GM23248 (cell line): ENCODE data around the gene TMCC1. TPM values are rescaled to one million over a fixed set of nuclear protein-coding genes. Genes with fewer than 3 reads are reported as not detected.

Experiments used
- DNase-seq: peaks from one replicate; pipeline ENCODE4 v3.0.0-alpha.2; 2015
- H2AFZ ChIP-seq: fragments of 200-600 bp; sonication (generic); 2 replicates; pipeline ENCODE4 v1.6.1; 2016; ENCODE audit warnings: antibody characterized with exemption
- H3F3A ChIP-seq: fragments of 200-600 bp; sonication (generic); 2 replicates; pipeline ENCODE4 v1.6.1; 2016; ENCODE audit warnings: mild to moderate bottlenecking, antibody characterized with exemption, mixed run types; ENCODE audit not compliant: insufficient read depth
- H3K27ac ChIP-seq: fragments of 200-600 bp; sonication (generic); 2 replicates; pipeline ENCODE4 v1.5.1; 2016; ENCODE audit warnings: mild to moderate bottlenecking
- H3K27me3 ChIP-seq: fragments of 200-600 bp; sonication (generic); replicated peaks from 2 replicates; pipeline ENCODE4 v1.6.1; 2016; ENCODE audit warnings: mild to moderate bottlenecking; ENCODE audit not compliant: insufficient read depth
- H3K36me3 ChIP-seq: fragments of 200-600 bp; sonication (generic); 2 replicates; pipeline ENCODE4 v1.6.1; 2016; ENCODE audit warnings: low read depth, mild to moderate bottlenecking
- H3K4me1 ChIP-seq: fragments of 200-600 bp; sonication (generic); 2 replicates; pipeline ENCODE4 v1.6.1; 2016; ENCODE audit warnings: mild to moderate bottlenecking; ENCODE audit not compliant: insufficient read depth
- H3K4me2 ChIP-seq: fragments of 200-600 bp; sonication (generic); one replicate; pipeline ENCODE4 v1.6.1; 2016; ENCODE audit warnings: mild to moderate bottlenecking; ENCODE audit not compliant: unreplicated experiment
- H3K4me3 ChIP-seq: fragments of 200-600 bp; sonication (generic); 2 replicates; pipeline ENCODE4 v1.5.1; 2016; ENCODE audit warnings: mild to moderate bottlenecking
- H3K79me2 ChIP-seq: fragments of 200-600 bp; sonication (generic); 2 replicates; pipeline ENCODE4 v1.6.1; 2016; ENCODE audit warnings: mild to moderate bottlenecking; ENCODE audit not compliant: insufficient read depth
- H3K9ac ChIP-seq: fragments of 200-600 bp; sonication (generic); 2 replicates; pipeline ENCODE4 v1.6.1; 2016; ENCODE audit warnings: mild to moderate bottlenecking
- H3K9me2 ChIP-seq: fragments of 200-600 bp; sonication (generic); 2 replicates; pipeline ENCODE4 v1.6.1; 2016; ENCODE audit warnings: mixed run types, mild to moderate bottlenecking, moderate library complexity; ENCODE audit not compliant: insufficient read depth
- H3K9me3 ChIP-seq: fragments of 200-600 bp; sonication (generic); one replicate; pipeline ENCODE4 v1.6.1; 2017; ENCODE audit warnings: low read depth
- H4K20me1 ChIP-seq: fragments of 200-600 bp; sonication (generic); 2 replicates; pipeline ENCODE4 v1.6.0; 2016; ENCODE audit not compliant: insufficient read depth
- EZH2 ChIP-seq: fragments of 200-600 bp; sonication (generic); IDR thresholded peaks from 2 replicates; pipeline ENCODE4 v1.6.1; 2018; ENCODE audit warnings: antibody characterized with exemption, mild to moderate bottlenecking; ENCODE audit not compliant: insufficient read depth, poor library complexity, severe bottlenecking
- EZH2phosphoT487 ChIP-seq: fragments of 200-600 bp; sonication (generic); IDR thresholded peaks from 2 replicates; pipeline ENCODE4 v1.6.1; 2018; ENCODE audit warnings: antibody characterized with exemption, moderate library complexity, mild to moderate bottlenecking, low read depth; ENCODE audit not compliant: insufficient read depth
- WGBS, 2 experiments: methylation state at CpG; one replicate each; pipeline ENCODE4 v1.1.6; 2015 to 2017; ENCODE audit warnings: low lambda C conversion rate in 2 of 2, low coverage in 1 of 2; ENCODE audit errors: missing lambda C conversion rate in 2 of 2; 5-methylcytosine and 5-hydroxymethylcytosine counted together
- in situ Hi-C: fragments of 300-500 bp; cut with MboI; formaldehyde crosslinking; loops from 2 replicates; pipeline ENCODE4 v1.15.0; 2020
- polyA plus RNA-seq: library from polyadenylated mRNA; unstranded; fragments of >200 nt; fragmentation: Nextera tagmentation; extraction: Ambion mirVana; gene quantifications from 2 replicates; pipeline ENCODE4 v1.2.1, GENCODE V29; 2016
- total RNA-seq: library from RNA; depleted of rRNA; stranded (reverse); fragments of >200 nt; shearing (Covaris generic); gene quantifications from 2 replicates; pipeline ENCODE4 v1.2.3, GENCODE V29; 2014

Gene TMCC1
- total and polyA plus RNA-seq, 2 experiments from 2014 or later, result 4.0 to 11.1 TPM

- WGBS, 2 experiments, result 86 to 87% methylated on average over 11 of the region's 11 CpGs
These were observed 269.0 kb downstream of the TMCC1 start for GRCh38 chr3:129624347-129625071.

GRCh38 chr3:129623447-129624118 is 269.9 kb downstream of the TMCC1 start:
- no peaks in the 10 kb centered on the region for H3K36me3 ChIP-seq
- no peaks in the 10 kb centered on the region for H3K9me3 ChIP-seq
- no peaks in the 10 kb centered on the region for H3K79me2 ChIP-seq
- no peak overlapping the region for H3K4me3 ChIP-seq
- no peaks in the 10 kb centered on the region for H3K27me3 ChIP-seq
- H3K9me2 ChIP-seq, result no peaks in the 10 kb centered on the region
- H3K9ac ChIP-seq, result no peak overlapping the region
- H3K27ac ChIP-seq, result no peak overlapping the region
- no peak for DNase-seq
- H3F3A ChIP-seq, result peaks cover 12% of the 10 kb centered on the region
- in situ Hi-C loops, result no loop called here
- no peak for TF ChIP-seq EZH2
- TF ChIP-seq EZH2phosphoT487, result no peak
- H2AFZ ChIP-seq, result no peak overlapping the region
- no peaks in the 10 kb centered on the region for H4K20me1 ChIP-seq
- H3K4me1 ChIP-seq, result peaks cover 27% of the 10 kb centered on the region
- no peak overlapping the region for H3K4me2 ChIP-seq
- 90 to 92% methylated on average over 16 to 17 of the region's 17 CpGs for WGBS, 2 experiments

More at GRCh38 chr3:129624347-129625071, 269.0 kb downstream of the TMCC1 start:
- no peaks in the 10 kb centered on the region for H3K9me3 ChIP-seq
- DNase-seq, result peak; percentile 27
- no peaks in the 10 kb centered on the region for H3K79me2 ChIP-seq
- H3K36me3 ChIP-seq, result no peaks in the 10 kb centered on the region
- in situ Hi-C loops, result loop anchor here (25.0 kb wide), 1 partner anchor 463 kb away; the partner anchor contains the start of gene ALG1L2
- H3F3A ChIP-seq, result peaks cover 22% of the 10 kb centered on the region
- no peaks in the 10 kb centered on the region for H3K27me3 ChIP-seq
- H4K20me1 ChIP-seq, result no peaks in the 10 kb centered on the region
- H3K4me2 ChIP-seq, result no peak overlapping the region
- H3K27ac ChIP-seq, result no peak overlapping the region
- no peak overlapping the region for H3K4me3 ChIP-seq
- H3K9ac ChIP-seq, result no peak overlapping the region
- H2AFZ ChIP-seq, result no peak overlapping the region
- peaks cover 27% of the 10 kb centered on the region for H3K4me1 ChIP-seq
- no peak for TF ChIP-seq EZH2
- no peak for TF ChIP-seq EZH2phosphoT487
- no peaks in the 10 kb centered on the region for H3K9me2 ChIP-seq

GRCh38 chr3:129622933-129623332 is 270.6 kb downstream of the TMCC1 start:
- peaks cover 21% of the 10 kb centered on the region for H3K4me1 ChIP-seq
- H3K27me3 ChIP-seq, result no peaks in the 10 kb centered on the region
- no peak overlapping the region for H2AFZ ChIP-seq
- H3K4me3 ChIP-seq, result no peak overlapping the region
- no peaks in the 10 kb centered on the region for H3K9me3 ChIP-seq
- no peak overlapping the region for H3K4me2 ChIP-seq
- H4K20me1 ChIP-seq, result no peaks in the 10 kb centered on the region
- H3F3A ChIP-seq, result peaks cover 11% of the 10 kb centered on the region
- H3K9ac ChIP-seq, result no peak overlapping the region
- H3K79me2 ChIP-seq, result no peaks in the 10 kb centered on the region
- TF ChIP-seq EZH2, result no peak
- no peak for TF ChIP-seq EZH2phosphoT487
- H3K9me2 ChIP-seq, result no peaks in the 10 kb centered on the region
- in situ Hi-C loops, result no loop called here
- no peak overlapping the region for H3K27ac ChIP-seq
- no peak for DNase-seq
- 86 to 96% methylated on average over 9 to 10 of the region's 10 CpGs for WGBS, 2 experiments
- no peaks in the 10 kb centered on the region for H3K36me3 ChIP-seq

- in situ Hi-C loops, result no loop called here
- Histone ChIP-seq H3K4me1 (peaks cover 16% of the 10 kb centered on the region), H3K79me2 (no peaks in the 10 kb centered on the region), H4K20me1 (no peaks in the 10 kb centered on the region), H3K9me3 (no peaks in the 10 kb centered on the region), H3K27me3 (no peaks in the 10 kb centered on the region), H3K9me2 (no peaks in the 10 kb centered on the region), H2AFZ (no peak overlapping the region), H3K36me3 (no peaks in the 10 kb centered on the region), H3K27ac (no peak overlapping the region), H3K9ac (no peak overlapping the region), H3F3A (peaks cover 13% of the 10 kb centered on the region), H3K4me3 (no peak overlapping the region), H3K4me2 (no peak overlapping the region)
- DNase-seq, result no peak
- TF ChIP-seq EZH2, result no peak
- no peak for TF ChIP-seq EZH2phosphoT487
- WGBS, 2 experiments, result 65 to 71% methylated on average over 12 of the region's 12 CpGs
These were observed 271.2 kb downstream of the TMCC1 start for GRCh38 chr3:129622226-129622874.
